ENCODE measurements around the gene CENPS.
A peak's percentile ranks its signal among the peaks of the same experiment; 100 is the strongest.
"Not testable (repeated sequence)": the region's sequence is repeated elsewhere in the genome, so short reads cannot be mapped to it uniquely, and the experiment has no call there.

CENPS gene

GRCh38 chr1:10451287-10451686, 21.1 kb downstream of the CENPS start:
- TF ChIP-seq CTCF (IDR thresholded peaks at IDR 0.05; ENCODE audit: control insufficient read depth, extremely low read depth, insufficient read depth): no peak
- H3K4me3 ChIP-seq (ENCODE audit: low read depth, low read length): no peak overlapping the region
- no peak for DNase-seq (ENCODE audit: low read depth)

GRCh38 chr1:10456048-10456447, 25.8 kb downstream of the CENPS start:
- no peak for TF ChIP-seq CTCF (IDR thresholded peaks at IDR 0.05; ENCODE audit: control insufficient read depth, extremely low read depth, insufficient read depth)
- H3K4me3 ChIP-seq (ENCODE audit: low read depth, low read length): no peak overlapping the region
- DNase-seq (ENCODE audit: low read depth): no peak

GRCh38 chr1:10456661-10457060, 26.4 kb downstream of the CENPS start:
- TF ChIP-seq CTCF (IDR thresholded peaks at IDR 0.05; ENCODE audit: control insufficient read depth, extremely low read depth, insufficient read depth): no peak
- no peak for DNase-seq (ENCODE audit: low read depth)
- no peak overlapping the region for H3K4me3 ChIP-seq (ENCODE audit: low read depth, low read length)

GRCh38 chr1:10457462-10457861, 27.2 kb downstream of the CENPS start:
- not testable (repeated sequence) for DNase-seq (ENCODE audit: low read depth)

GRCh38 chr1:10457875-10458274, 27.6 kb downstream of the CENPS start:
- H3K4me3 ChIP-seq (ENCODE audit: low read depth, low read length): no peak overlapping the region
- DNase-seq (ENCODE audit: low read depth): no peak
- no peak for TF ChIP-seq CTCF (IDR thresholded peaks at IDR 0.05; ENCODE audit: control insufficient read depth, extremely low read depth, insufficient read depth)

More at GRCh38 chr1:10457462-10457861, 27.2 kb downstream of the CENPS start:
- not testable (repeated sequence) for H3K4me3 ChIP-seq (ENCODE audit: low read depth, low read length)

GRCh38 chr1:10459184-10459583, 29.0 kb downstream of the CENPS start:
- DNase-seq (ENCODE audit: low read depth): peak; percentile 56
- no peak for TF ChIP-seq CTCF (IDR thresholded peaks at IDR 0.05; ENCODE audit: control insufficient read depth, extremely low read depth, insufficient read depth)
- no peak overlapping the region for H3K4me3 ChIP-seq (ENCODE audit: low read depth, low read length)

- DNase-seq (ENCODE audit: low read depth): no peak
- TF ChIP-seq CTCF (IDR thresholded peaks at IDR 0.05; ENCODE audit: control insufficient read depth, extremely low read depth, insufficient read depth): no peak
- no peak overlapping the region for H3K4me3 ChIP-seq (ENCODE audit: low read depth, low read length)
Measured at GRCh38 chr1:10467078-10467477, 36.8 kb downstream of the CENPS start.

Measured in LNCaP clone FGC (cell line).